Omental fat pad (tissue), 4 donors: ENCODE data around the gene PRAC2. TPM values are rescaled to one million over a fixed set of nuclear protein-coding genes. Genes with fewer than 3 reads are reported as not detected.

Experiments
- ATAC-seq: fragments of 150-250 bp; one replicate; pipeline ENCODE4 v1.9.1; 2016; ENCODE audit warnings: mild to moderate bottlenecking, moderate library complexity; ENCODE audit not compliant: low FRiP score
- DNase-seq: peaks from one replicate; pipeline ENCODE4 v3.0.0-alpha.2; 2019; ENCODE audit warnings: low spot score
- CTCF ChIP-seq, 3 donors: fragments of 450-650 bp; IDR thresholded peaks; one replicate each; pipeline ENCODE4 v1.5.1; 2016 to 2017; ENCODE audit warnings: antibody characterized with exemption in 3 of 3, mild to moderate bottlenecking in 3 of 3, moderate library complexity in 2 of 3
- small RNA-seq: library from RNA; depleted of rRNA; stranded (forward); fragments of <200 nt; gene quantifications from one replicate; pipeline ENCODE3, GENCODE V24; 2016
- total RNA-seq, 4 donors: library from RNA; depleted of rRNA; stranded (reverse); fragments of >200 nt; gene quantifications; one replicate each; pipeline ENCODE4 v1.1.0, GENCODE V29; 2016

PRAC2 gene
- total RNA-seq, 4 donors from 2014 or later = not detected

- DNase-seq (no peak), ATAC-seq (no peak)
- no peak for TF ChIP-seq CTCF (IDR thresholded peaks at IDR 0.05)
Measured at GRCh38 chr17:48770954-48771353, 48.0 kb downstream of the PRAC2 start.

GRCh38 chr17:48773245-48773644 lies 50.3 kb downstream of the PRAC2 start:
- ATAC-seq (no peak), DNase-seq (no peak)
- TF ChIP-seq CTCF (IDR thresholded peaks at IDR 0.05) = no peak

Small RNAs within 50 kb of the gene (small RNA-seq; reads per million reads assigned to genes)
- not detected for gene AC091179.2
- gene COX6B1P2 = not detected
- not detected for gene MIR3185
- not detected for gene RF02132
- gene RF02133 = not detected
- gene RN7SL125P = not detected

Other genes starting within 250 kb of the PRAC2 start
- not detected for gene HOXB1, start 192.2 kb upstream of the PRAC2 start, total RNA-seq
- 10 to 100 TPM in 3 of 4 donors, 1 to 10 TPM in 1; 9.7 to 35.2 (median 16.3) TPM for gene HOXB2, start 178.1 kb upstream of the PRAC2 start, total RNA-seq
- 1 to 10 TPM; 1.6 to 8.7 (median 3.4) TPM for gene HOXB4, start 144.8 kb upstream of the PRAC2 start, total RNA-seq
- 10 to 100 TPM in 2 of 4 donors, 1 to 10 TPM in 2; 4.8 to 30.3 (median 10.6) TPM for gene HOXB3, start 132.9 kb upstream of the PRAC2 start, total RNA-seq
- gene HOXB5, start 129.4 kb upstream of the PRAC2 start, total RNA-seq = 1 to 10 TPM in 2 of 4 donors, under 1 TPM in 2; 0.72 to 3.3 (median 1.4) TPM
- gene HOXB6, start 118.2 kb upstream of the PRAC2 start, total RNA-seq = 10 to 100 TPM in 3 of 4 donors, 1 to 10 TPM in 1; 9.2 to 22.7 (median 15.5) TPM
- gene HOXB7, start 112.2 kb upstream of the PRAC2 start, total RNA-seq = 10 to 100 TPM in 1 of 4 donors, 1 to 10 TPM in 3; 5.3 to 11.5 (median 8.4) TPM
- 1 to 10 TPM; 4.3 to 6.2 (median 5.0) TPM for gene HOXB8, start 107.9 kb upstream of the PRAC2 start, total RNA-seq
- gene HOXB9, start 96.8 kb upstream of the PRAC2 start, total RNA-seq = under 1 TPM in 2 of 4 donors, not detected in 2; 0.09 to 0.48 TPM
- gene PRAC1, start 667 bp upstream of the PRAC2 start, total RNA-seq = not detected
- gene HOXB13, start 5.6 kb downstream of the PRAC2 start, total RNA-seq = not detected
- 1 to 10 TPM in 1 of 4 donors, not detected in 3; 1.9 TPM for gene TTLL6, start 94.0 kb downstream of the PRAC2 start, total RNA-seq
- 100 to 1,000 TPM; 107 to 356 (median 135) TPM for gene CALCOCO2, start 107.8 kb downstream of the PRAC2 start, total RNA-seq
- gene ATP5MC1, start 169.6 kb downstream of the PRAC2 start, total RNA-seq = 100 to 1,000 TPM in 1 of 4 donors, 10 to 100 TPM in 3; 47.9 to 106 (median 83.0) TPM
- gene UBE2Z, start 185.2 kb downstream of the PRAC2 start, total RNA-seq = 10 to 100 TPM; 54.0 to 63.2 (median 56.5) TPM
- 10 to 100 TPM; 64.0 to 91.9 (median 76.8) TPM for gene SNF8, start 221.7 kb downstream of the PRAC2 start, total RNA-seq
- not detected for gene GIP, start 245.4 kb downstream of the PRAC2 start, total RNA-seq